Fibroblast of the aortic adventitia (primary cell): ENCODE measurements around the gene PIP5K1B. TPM values are rescaled to one million over a fixed set of nuclear protein-coding genes. Genes with fewer than 3 reads are reported as not detected.

Experiments used
- DNase-seq: peaks from one replicate; pipeline ENCODE4 v3.0.0-alpha.2; 2010; ENCODE audit warnings: low read depth
- H3K4me3 ChIP-seq: 2 replicates; pipeline ENCODE4 v1.5.1; 2011; ENCODE audit warnings: low read depth, mild to moderate bottlenecking, control low read depth, low read length, moderate library complexity
- total RNA-seq: library from RNA; depleted of rRNA; stranded (reverse); fragments of >200 nt; gene quantifications from 2 replicates; pipeline ENCODE4 v1.2.3, GENCODE V29; 2012; ENCODE audit warnings: low replicate concordance
- TF ChIP-seq, protein P1 (sequence below): IDR thresholded peaks from 2 replicates; pipeline ENCODE4 v1.5.1; 2011; ENCODE audit warnings: mild to moderate bottlenecking, low read length, control low read depth, inconsistent platforms; ENCODE audit not compliant: insufficient read depth

Gene PIP5K1B
- total RNA-seq, 1 donor = not detected

DNA sequence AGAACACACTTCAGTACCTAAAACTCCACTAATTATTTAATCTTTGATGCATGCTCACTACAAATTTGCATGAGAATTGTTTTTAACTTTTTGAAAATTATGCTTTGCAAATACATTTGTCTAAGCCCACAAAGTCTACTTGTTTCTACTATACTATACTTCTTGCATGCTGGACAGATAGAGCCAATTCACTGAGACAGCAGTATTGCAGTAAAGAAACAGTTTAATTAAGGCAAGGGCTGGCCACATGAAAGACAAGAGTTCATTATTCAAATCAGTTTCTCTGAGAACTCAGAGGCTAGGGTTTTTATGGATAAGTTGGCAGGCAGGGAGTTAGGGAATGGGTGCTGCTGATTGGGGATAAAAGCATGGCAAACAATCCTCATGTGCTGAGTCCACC, 324.5 kb downstream of the PIP5K1B start:
- DNase-seq = no peak
- no peak overlapping the region for H3K4me3 ChIP-seq
- TF ChIP-seq, protein P1, sequence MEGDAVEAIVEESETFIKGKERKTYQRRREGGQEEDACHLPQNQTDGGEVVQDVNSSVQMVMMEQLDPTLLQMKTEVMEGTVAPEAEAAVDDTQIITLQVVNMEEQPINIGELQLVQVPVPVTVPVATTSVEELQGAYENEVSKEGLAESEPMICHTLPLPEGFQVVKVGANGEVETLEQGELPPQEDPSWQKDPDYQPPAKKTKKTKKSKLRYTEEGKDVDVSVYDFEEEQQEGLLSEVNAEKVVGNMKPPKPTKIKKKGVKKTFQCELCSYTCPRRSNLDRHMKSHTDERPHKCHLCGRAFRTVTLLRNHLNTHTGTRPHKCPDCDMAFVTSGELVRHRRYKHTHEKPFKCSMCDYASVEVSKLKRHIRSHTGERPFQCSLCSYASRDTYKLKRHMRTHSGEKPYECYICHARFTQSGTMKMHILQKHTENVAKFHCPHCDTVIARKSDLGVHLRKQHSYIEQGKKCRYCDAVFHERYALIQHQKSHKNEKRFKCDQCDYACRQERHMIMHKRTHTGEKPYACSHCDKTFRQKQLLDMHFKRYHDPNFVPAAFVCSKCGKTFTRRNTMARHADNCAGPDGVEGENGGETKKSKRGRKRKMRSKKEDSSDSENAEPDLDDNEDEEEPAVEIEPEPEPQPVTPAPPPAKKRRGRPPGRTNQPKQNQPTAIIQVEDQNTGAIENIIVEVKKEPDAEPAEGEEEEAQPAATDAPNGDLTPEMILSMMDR = no peak

- no peak overlapping the region for H3K4me3 ChIP-seq
- TF ChIP-seq, protein P1 = no peak
- peak; percentile 20 for DNase-seq
These were observed 326.0 kb downstream of the PIP5K1B start for GRCh38 chr9:69030851-69031645.

- H3K4me3 ChIP-seq = no peak overlapping the region
- no peak for DNase-seq
- TF ChIP-seq, protein P1 = no peak
These were observed 329.0 kb downstream of the PIP5K1B start for GRCh38 chr9:69034071-69034470.

GRCh38 chr9:69035438-69036308, 330.6 kb downstream of the PIP5K1B start, which contains the start of gene FXN:
TSS of gene FXN (plus strand) at chr9:69035752. CDS start at chr9:69035783, 31 bp downstream.
- peak; percentile 77 for DNase-seq
- peak within 1 kb of the TSS; percentile 96 for H3K4me3 ChIP-seq
- TF ChIP-seq, protein P1 = peak; percentile 99

GRCh38 chr9:69036309-69036708, 331.3 kb downstream of the PIP5K1B start:
- peak overlapping the region; percentile 96 for H3K4me3 ChIP-seq
- TF ChIP-seq, protein P1 = no peak
- DNase-seq = no peak

DNA sequence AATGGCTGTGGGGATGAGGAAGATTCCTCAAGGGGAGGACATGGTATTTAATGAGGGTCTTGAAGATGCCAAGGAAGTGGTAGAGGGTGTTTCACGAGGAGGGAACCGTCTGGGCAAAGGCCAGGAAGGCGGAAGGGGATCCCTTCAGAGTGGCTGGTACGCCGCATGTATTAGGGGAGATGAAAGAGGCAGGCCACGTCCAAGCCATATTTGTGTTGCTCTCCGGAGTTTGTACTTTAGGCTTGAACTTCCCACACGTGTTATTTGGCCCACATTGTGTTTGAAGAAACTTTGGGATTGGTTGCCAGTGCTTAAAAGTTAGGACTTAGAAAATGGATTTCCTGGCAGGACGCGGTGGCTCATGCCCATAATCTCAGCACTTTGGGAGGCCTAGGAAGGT, 331.8 kb downstream of the PIP5K1B start:
- TF ChIP-seq, protein P1 = no peak
- peak overlapping the region; percentile 96 for H3K4me3 ChIP-seq
- DNase-seq = no peak
